ENCODE measurements around the gene CEP43. TPM values are rescaled to one million over a fixed set of nuclear protein-coding genes. Genes with fewer than 3 reads are reported as not detected.

The CEP43 gene, protein sequence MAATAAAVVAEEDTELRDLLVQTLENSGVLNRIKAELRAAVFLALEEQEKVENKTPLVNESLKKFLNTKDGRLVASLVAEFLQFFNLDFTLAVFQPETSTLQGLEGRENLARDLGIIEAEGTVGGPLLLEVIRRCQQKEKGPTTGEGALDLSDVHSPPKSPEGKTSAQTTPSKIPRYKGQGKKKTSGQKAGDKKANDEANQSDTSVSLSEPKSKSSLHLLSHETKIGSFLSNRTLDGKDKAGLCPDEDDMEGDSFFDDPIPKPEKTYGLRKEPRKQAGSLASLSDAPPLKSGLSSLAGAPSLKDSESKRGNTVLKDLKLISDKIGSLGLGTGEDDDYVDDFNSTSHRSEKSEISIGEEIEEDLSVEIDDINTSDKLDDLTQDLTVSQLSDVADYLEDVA
- total RNA-seq (2022) (36.3 and 37.0 TPM in 2 replicates), Bru-seq, nascent RNA (percentile 76 among the genes with signal in this experiment), BruChase-seq, experiment 1, labeled RNA remaining after a 2-hour chase (percentile 92 among the genes with signal in this experiment), BruChase-seq, experiment 2, labeled RNA remaining after a 6-hour chase (percentile 90 among the genes with signal in this experiment)
- long read RNA-seq, full-length matches to known transcripts, result 49 of 77 reads
- long read RNA-seq, partial matches to known transcripts, result 5 of 77 reads
- long read RNA-seq, other reads (novel, unspliced or antisense), result 23 of 77 reads

GRCh38 chr6:166999145-166999883, at the start of gene CEP43:
TSS of gene CEP43 (plus strand) at chr6:166999397. CDS start at chr6:166999413, 16 bp downstream.
- TF ChIP-seq, protein P1, sequence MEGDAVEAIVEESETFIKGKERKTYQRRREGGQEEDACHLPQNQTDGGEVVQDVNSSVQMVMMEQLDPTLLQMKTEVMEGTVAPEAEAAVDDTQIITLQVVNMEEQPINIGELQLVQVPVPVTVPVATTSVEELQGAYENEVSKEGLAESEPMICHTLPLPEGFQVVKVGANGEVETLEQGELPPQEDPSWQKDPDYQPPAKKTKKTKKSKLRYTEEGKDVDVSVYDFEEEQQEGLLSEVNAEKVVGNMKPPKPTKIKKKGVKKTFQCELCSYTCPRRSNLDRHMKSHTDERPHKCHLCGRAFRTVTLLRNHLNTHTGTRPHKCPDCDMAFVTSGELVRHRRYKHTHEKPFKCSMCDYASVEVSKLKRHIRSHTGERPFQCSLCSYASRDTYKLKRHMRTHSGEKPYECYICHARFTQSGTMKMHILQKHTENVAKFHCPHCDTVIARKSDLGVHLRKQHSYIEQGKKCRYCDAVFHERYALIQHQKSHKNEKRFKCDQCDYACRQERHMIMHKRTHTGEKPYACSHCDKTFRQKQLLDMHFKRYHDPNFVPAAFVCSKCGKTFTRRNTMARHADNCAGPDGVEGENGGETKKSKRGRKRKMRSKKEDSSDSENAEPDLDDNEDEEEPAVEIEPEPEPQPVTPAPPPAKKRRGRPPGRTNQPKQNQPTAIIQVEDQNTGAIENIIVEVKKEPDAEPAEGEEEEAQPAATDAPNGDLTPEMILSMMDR (IDR thresholded peaks at IDR 0.05; ENCODE audit: insufficient read depth in 1 of 2, low read depth in 1 of 2, low read length in 1 of 2, severe bottlenecking in 1 of 2, unreplicated experiment in 1 of 2), result no peak
- Histone ChIP-seq H3K4me1 (peaks cover 3% of the 10 kb centered on the region; the same call in 1 of the 2 replicates), H3K4me3 (ENCODE audit: low read depth, low read length) (peak within 1 kb of the TSS; percentile 67), H3K36me3 (ENCODE audit: control insufficient read depth, insufficient read depth, low read length) (no peaks in the 10 kb centered on the region), H3K27me3 (replicated peaks; ENCODE audit: control insufficient read depth, insufficient read depth, low read length) (no peaks in the 10 kb centered on the region), H3K9me3 (no peaks in the 10 kb centered on the region)
- Mint-ChIP-seq H3K4me1 (ENCODE audit: low read depth, unreplicated experiment) (peaks cover 14% of the 10 kb centered on the region), H3K4me3 (ENCODE audit: unreplicated experiment) (peak within 1 kb of the TSS; percentile 84), H3K27me3 (ENCODE audit: insufficient read depth, unreplicated experiment) (no peaks in the 10 kb centered on the region), H3K36me3 (ENCODE audit: insufficient read depth, unreplicated experiment) (peaks cover 17% of the 10 kb centered on the region), H3K27ac (ENCODE audit: unreplicated experiment) (peak within 1 kb of the TSS; percentile 82), H3K9me3 (ENCODE audit: unreplicated experiment) (no peaks in the 10 kb centered on the region)
- CTCF ChIA-PET, result interaction anchor here (0.6 to 1.8 kb wide), 4 partner anchors 8 to 142 kb away, joined by 3 to 8 read pairs (median 4); partner anchors contain the start of gene RNASET2
- BruUV-seq (replicated peaks), result no TSS peak
- POLR2A ChIA-PET, result no interaction called here
- intact Hi-C loops (cut with micrococcal nuclease; ENCODE audit: unreplicated experiment), result loop anchor here (5.0 to 10.0 kb wide), 3 partner anchors 123 to 615 kb away; partner anchors contain the start of genes CCR6, MPC1 and RPS6KA2
- DNase-seq, result peak; percentile 92 to 95

DNA sequence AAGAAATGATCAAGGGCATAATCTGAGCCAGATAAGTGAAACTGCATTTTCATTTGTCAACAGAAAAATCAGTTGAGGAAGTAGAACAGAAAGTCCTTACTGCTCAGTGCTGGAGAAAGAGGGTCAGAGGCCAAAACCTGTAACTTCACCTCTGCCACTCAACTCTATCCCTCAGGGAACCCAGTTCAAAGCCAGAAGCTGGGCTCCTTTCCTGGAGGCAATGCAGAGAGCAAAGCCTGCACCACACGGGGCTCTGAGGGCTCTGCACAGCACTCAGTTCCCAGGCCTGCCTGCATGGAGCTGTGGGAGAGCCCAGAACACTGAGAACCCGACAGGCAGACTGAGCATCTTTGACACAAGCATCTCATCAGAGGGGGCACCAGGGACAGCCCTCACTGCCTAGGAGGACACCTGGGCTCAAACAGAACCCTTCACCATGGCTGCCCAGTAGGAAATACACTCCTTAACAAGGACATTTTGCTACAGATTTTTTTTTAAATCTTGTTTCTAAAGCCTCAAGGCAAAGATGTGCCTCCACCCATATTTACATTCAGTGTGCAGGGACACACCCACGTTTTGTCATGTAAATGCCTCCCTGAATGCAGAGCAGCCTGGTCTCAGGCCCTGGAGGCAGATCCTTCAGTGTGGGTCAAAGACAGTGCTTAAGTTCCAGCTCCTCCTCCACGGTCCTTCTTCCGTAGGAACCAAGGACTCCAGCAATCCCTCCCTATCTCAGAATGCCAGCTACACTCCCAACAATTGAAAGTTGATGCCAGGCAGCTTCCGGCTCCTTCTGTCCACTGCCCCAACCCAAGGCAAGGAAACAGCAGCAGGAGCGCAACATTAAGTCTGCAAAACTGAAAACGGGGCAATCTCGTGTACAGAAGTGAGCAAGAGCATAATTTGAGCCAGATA, 49.4 kb upstream of the CEP43 start:
- Mint-ChIP-seq H3K36me3 (ENCODE audit: insufficient read depth, unreplicated experiment) (no peaks in the 10 kb centered on the region), H3K4me3 (ENCODE audit: unreplicated experiment) (no peak overlapping the region), H3K27me3 (ENCODE audit: insufficient read depth, unreplicated experiment) (no peaks in the 10 kb centered on the region), H3K4me1 (ENCODE audit: low read depth, unreplicated experiment) (peaks cover 14% of the 10 kb centered on the region), H3K27ac (ENCODE audit: unreplicated experiment) (no peak overlapping the region), H3K9me3 (ENCODE audit: unreplicated experiment) (no peaks in the 10 kb centered on the region)
- POLR2A ChIA-PET, result no interaction called here
- intact Hi-C loops (cut with micrococcal nuclease; ENCODE audit: unreplicated experiment), result no loop called here
- DNase-seq, result no peak
- H3K4me3 ChIP-seq (ENCODE audit: low read depth, low read length), result no peak overlapping the region
- H3K4me1 ChIP-seq, result 0 out of 2 replicates have a peak, but pooled peaks cover 6% of the 10 kb centered on the region
- CTCF ChIA-PET, result no interaction called here
- no peaks in the 10 kb centered on the region for H3K36me3 ChIP-seq (ENCODE audit: control insufficient read depth, insufficient read depth, low read length)
- H3K9me3 ChIP-seq, result no peaks in the 10 kb centered on the region
- no TSS peak for BruUV-seq (replicated peaks)
- H3K27me3 ChIP-seq (replicated peaks; ENCODE audit: control insufficient read depth, insufficient read depth, low read length), result no peaks in the 10 kb centered on the region
- TF ChIP-seq, protein P1 (IDR thresholded peaks at IDR 0.05; ENCODE audit: insufficient read depth in 1 of 2, low read depth in 1 of 2, low read length in 1 of 2, severe bottlenecking in 1 of 2, unreplicated experiment in 1 of 2), result no peak
